GM12872 (cell line): ENCODE results near the gene NSMF.

ENCODE experiments used
- TF ChIP-seq, protein P1 (sequence below): IDR thresholded peaks from 3 replicates; pipeline ENCODE4 v1.5.1; 2011; ENCODE audit warnings: low read depth, mild to moderate bottlenecking, low read length, moderate library complexity; ENCODE audit not compliant: insufficient read depth

NSMF gene

GRCh38 chr9:137452761-137453642, 6.1 kb downstream of the NSMF start:
- TF ChIP-seq, protein P1, sequence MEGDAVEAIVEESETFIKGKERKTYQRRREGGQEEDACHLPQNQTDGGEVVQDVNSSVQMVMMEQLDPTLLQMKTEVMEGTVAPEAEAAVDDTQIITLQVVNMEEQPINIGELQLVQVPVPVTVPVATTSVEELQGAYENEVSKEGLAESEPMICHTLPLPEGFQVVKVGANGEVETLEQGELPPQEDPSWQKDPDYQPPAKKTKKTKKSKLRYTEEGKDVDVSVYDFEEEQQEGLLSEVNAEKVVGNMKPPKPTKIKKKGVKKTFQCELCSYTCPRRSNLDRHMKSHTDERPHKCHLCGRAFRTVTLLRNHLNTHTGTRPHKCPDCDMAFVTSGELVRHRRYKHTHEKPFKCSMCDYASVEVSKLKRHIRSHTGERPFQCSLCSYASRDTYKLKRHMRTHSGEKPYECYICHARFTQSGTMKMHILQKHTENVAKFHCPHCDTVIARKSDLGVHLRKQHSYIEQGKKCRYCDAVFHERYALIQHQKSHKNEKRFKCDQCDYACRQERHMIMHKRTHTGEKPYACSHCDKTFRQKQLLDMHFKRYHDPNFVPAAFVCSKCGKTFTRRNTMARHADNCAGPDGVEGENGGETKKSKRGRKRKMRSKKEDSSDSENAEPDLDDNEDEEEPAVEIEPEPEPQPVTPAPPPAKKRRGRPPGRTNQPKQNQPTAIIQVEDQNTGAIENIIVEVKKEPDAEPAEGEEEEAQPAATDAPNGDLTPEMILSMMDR: no peak

DNA sequence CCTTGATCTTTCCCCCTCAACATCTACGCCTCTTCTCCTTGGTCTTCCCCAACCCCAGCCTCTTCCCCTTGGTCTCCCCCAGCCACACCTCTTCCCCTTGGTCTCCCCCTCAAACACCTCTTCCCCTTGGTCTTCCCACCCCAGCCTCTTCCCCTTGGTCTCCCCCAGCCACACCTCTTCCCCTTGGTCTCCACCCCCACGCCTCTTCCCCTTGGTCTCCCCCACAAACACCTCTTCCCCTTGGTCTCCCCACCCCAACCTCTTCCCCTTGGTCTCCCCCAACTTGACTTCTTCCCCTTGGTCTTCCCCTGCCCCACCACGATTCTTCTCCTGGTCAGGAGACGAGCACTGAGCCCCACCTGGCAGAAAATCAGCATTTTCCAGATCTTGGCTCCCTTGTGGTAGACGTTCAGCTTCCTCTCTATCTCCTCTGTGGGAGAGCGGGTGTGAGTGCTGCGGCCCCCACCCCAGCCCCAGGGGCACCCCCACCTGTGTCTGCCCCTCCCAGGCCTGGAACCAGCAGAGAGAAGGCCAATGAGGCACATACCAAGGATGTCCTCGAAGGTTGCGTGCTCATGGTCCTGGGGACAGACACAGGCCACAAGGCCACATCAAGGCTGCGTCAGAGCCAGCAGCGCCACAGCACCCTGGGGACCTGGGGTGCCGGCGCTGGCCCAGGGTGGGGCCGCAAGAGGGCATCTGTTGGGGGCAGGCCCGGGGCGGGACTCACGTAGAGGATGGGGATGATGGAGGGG, 7.0 kb downstream of the NSMF start:
- TF ChIP-seq, protein P1: no peak

- TF ChIP-seq, protein P1: no peak
Measured at GRCh38 chr9:137449931-137450538, 9.1 kb downstream of the NSMF start.

- TF ChIP-seq, protein P1: no peak
Measured at GRCh38 chr9:137449081-137449844, 9.9 kb downstream of the NSMF start.

GRCh38 chr9:137448602-137448962, 10.6 kb downstream of the NSMF start:
- TF ChIP-seq, protein P1: no peak

DNA sequence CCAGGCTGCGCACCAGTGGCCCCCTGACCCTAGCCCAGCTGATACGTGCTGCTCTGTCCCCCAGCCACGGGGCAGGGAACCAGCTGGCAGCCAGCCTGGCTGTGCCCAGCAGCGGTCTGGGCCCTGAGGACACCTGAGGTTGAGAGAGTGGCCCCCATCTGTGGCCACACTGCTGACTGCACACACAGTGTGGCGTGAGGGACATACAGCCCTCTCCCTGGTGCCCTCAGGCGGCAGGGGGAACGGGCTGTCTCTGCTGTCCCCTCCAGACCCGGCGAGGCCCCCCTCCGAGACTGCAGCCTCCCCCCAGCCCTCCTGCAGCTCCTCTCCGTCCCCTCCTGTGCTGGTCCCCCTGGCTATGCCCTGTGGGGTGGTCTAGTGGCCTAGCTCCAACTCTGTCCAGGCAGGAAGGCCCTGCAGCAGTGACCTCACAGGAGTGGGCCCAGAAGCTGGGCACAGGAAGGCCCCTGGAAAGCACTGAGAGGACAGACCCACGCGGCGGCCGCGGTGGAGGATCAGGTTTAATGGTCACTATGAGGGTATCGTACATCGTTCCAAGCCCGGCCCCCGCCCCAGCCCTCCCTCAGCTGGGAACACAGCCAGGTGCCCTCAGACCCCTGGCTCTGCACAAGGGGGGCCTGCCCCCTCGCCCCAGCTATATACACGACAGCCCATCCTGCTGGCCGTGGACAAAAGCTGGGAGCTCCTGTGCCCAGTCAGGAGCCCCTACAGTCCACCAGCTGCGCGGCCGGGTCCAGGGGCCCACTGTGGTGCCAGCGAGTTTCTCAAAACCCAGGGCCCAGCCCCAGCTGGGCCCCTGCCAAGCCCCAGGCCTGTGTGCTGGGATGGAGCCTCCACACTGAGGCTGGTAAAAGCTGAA, 11.2 kb downstream of the NSMF start:
- TF ChIP-seq, protein P1: no peak
